Activated T-helper 2 cell treated with anti-CD3 and anti-CD28 coated beads, Interferon-gamma antibody, Interleukin-2, Interleukin-4, amounts not matched to agents 10 μg/mL and 5 μg/mL and 100 μg/mL, durations not matched to agents 14 hours and 24 hours and 36 hours (primary cell): Measurements from ENCODE around the gene MMP20. TPM values are rescaled to one million over a fixed set of nuclear protein-coding genes. Genes with fewer than 3 reads are reported as not detected.

ENCODE experiments used
- DNase-seq: peaks from one replicate; pipeline ENCODE4 v3.0.0; 2021; ENCODE audit warnings: low spot score
- H3K27ac Mint-ChIP-seq: one replicate; pipeline ENCODE4 v1.8.0; 2021; ENCODE audit warnings: mixed read lengths
- H3K27me3 Mint-ChIP-seq: one replicate; pipeline ENCODE4 v1.8.0; 2021; ENCODE audit warnings: low read depth, mixed read lengths
- H3K36me3 Mint-ChIP-seq: one replicate; pipeline ENCODE4 v1.8.0; 2021; ENCODE audit warnings: low read depth, mixed read lengths
- H3K4me1 Mint-ChIP-seq: one replicate; pipeline ENCODE4 v1.8.0; 2021; ENCODE audit warnings: low read depth, mixed read lengths
- H3K4me3 Mint-ChIP-seq: one replicate; pipeline ENCODE4 v1.8.0; 2021; ENCODE audit warnings: low read depth, mild to moderate bottlenecking, moderate library complexity, mixed read lengths
- H3K9me3 Mint-ChIP-seq: one replicate; pipeline ENCODE4 v1.8.0; 2021; ENCODE audit warnings: mixed read lengths
- intact Hi-C: fragments of 100-400 bp; cut with micrococcal nuclease; formaldehyde crosslinking; loops from one replicate; pipeline ENCODE4 v1.15.1; 2023
- total RNA-seq: library from RNA; stranded (reverse); gene quantifications from 2 replicates; pipeline ENCODE4 v1.2.3, GENCODE V29; 2022

MMP20 gene
- total RNA-seq, 1 donor from 2014 or later: not detected

GRCh38 chr11:102534261-102534872 lies 90.8 kb downstream of the MMP20 start:
- H3K4me3 Mint-ChIP-seq: no peak overlapping the region
- H3K27me3 Mint-ChIP-seq: peaks cover 23% of the 10 kb centered on the region
- no peak overlapping the region for H3K27ac Mint-ChIP-seq
- intact Hi-C loops: loop anchor here (5.0 kb wide), 1 partner anchor 78 kb away; no protein-coding TSS in a partner anchor
- peaks cover 13% of the 10 kb centered on the region for H3K4me1 Mint-ChIP-seq
- DNase-seq: no peak
- H3K36me3 Mint-ChIP-seq: no peaks in the 10 kb centered on the region
- no peaks in the 10 kb centered on the region for H3K9me3 Mint-ChIP-seq

- no peak within 1 kb of the TSS for H3K4me3 Mint-ChIP-seq
- no peaks in the 10 kb centered on the region for H3K36me3 Mint-ChIP-seq
- DNase-seq: no peak
- intact Hi-C loops: loop anchor here (5.0 kb wide), 1 partner anchor 82 kb away; no protein-coding TSS in a partner anchor
- peaks cover 13% of the 10 kb centered on the region for H3K4me1 Mint-ChIP-seq
- no peak within 1 kb of the TSS for H3K27ac Mint-ChIP-seq
- no peaks in the 10 kb centered on the region for H3K9me3 Mint-ChIP-seq
- peaks cover 15% of the 10 kb centered on the region for H3K27me3 Mint-ChIP-seq
Measured at GRCh38 chr11:102530558-102530957, 94.6 kb downstream of the MMP20 start, which contains the start of gene MMP7. Gene MMP7, minus strand, starts transcription at chr11:102530747. Its CDS starts 47 bp downstream, at chr11:102530700.

- Mint-ChIP-seq H3K27me3 (peaks cover 8% of the 10 kb centered on the region), H3K4me3 (no peak overlapping the region), H3K9me3 (no peaks in the 10 kb centered on the region), H3K27ac (no peak overlapping the region), H3K36me3 (no peaks in the 10 kb centered on the region), H3K4me1 (peaks cover 8% of the 10 kb centered on the region)
- intact Hi-C loops: no loop called here
- no peak for DNase-seq
Measured at GRCh38 chr11:102528618-102529017, 96.5 kb downstream of the MMP20 start.

GRCh38 chr11:102527684-102528083 lies 97.4 kb downstream of the MMP20 start:
- H3K36me3 Mint-ChIP-seq: no peaks in the 10 kb centered on the region
- intact Hi-C loops: no loop called here
- H3K9me3 Mint-ChIP-seq: no peaks in the 10 kb centered on the region
- no peak for DNase-seq
- no peak overlapping the region for H3K27ac Mint-ChIP-seq
- peaks cover 9% of the 10 kb centered on the region for H3K4me1 Mint-ChIP-seq
- H3K4me3 Mint-ChIP-seq: no peak overlapping the region
- H3K27me3 Mint-ChIP-seq: peaks cover 12% of the 10 kb centered on the region

- no peaks in the 10 kb centered on the region for H3K9me3 Mint-ChIP-seq
- intact Hi-C loops: no loop called here
- peaks cover 15% of the 10 kb centered on the region for H3K4me1 Mint-ChIP-seq
- H3K27me3 Mint-ChIP-seq: peaks cover 19% of the 10 kb centered on the region
- H3K4me3 Mint-ChIP-seq: no peak overlapping the region
- H3K27ac Mint-ChIP-seq: no peak overlapping the region
- no peak for DNase-seq
- no peaks in the 10 kb centered on the region for H3K36me3 Mint-ChIP-seq
Measured at GRCh38 chr11:102527041-102527440, 98.1 kb downstream of the MMP20 start.

Other genes starting within 250 kb of the MMP20 start
- 202 and 204 TPM in 2 replicates for gene TMEM123, start 172.6 kb downstream of the MMP20 start, total RNA-seq
- gene MMP7, start 94.6 kb downstream of the MMP20 start, total RNA-seq: not detected in 2 replicates
- gene MMP27, start 80.4 kb upstream of the MMP20 start, total RNA-seq: not detected in 2 replicates
- not detected in 2 replicates for gene MMP8, start 99.6 kb upstream of the MMP20 start, total RNA-seq
- gene MMP10, start 155.3 kb upstream of the MMP20 start, total RNA-seq: not detected in 2 replicates
- gene MMP1, start 172.8 kb upstream of the MMP20 start, total RNA-seq: not detected in 2 replicates
- not detected in 2 replicates for gene MMP3, start 218.3 kb upstream of the MMP20 start, total RNA-seq
- gene MMP12, start 249.7 kb upstream of the MMP20 start, total RNA-seq: not detected in 2 replicates